Psoas muscle (tissue), 8 donors: ENCODE data around the gene ZNF473. TPM values are rescaled to one million over a fixed set of nuclear protein-coding genes. Genes with fewer than 3 reads are reported as not detected.

Experiments used
- ATAC-seq, 4 donors: fragments of 200-7000 bp; cut with Tn5 transposase; one replicate each; pipeline ENCODE4 v1.9.1; 2020; ENCODE audit warnings: moderate library complexity in 3 of 4, mild to moderate bottlenecking in 2 of 4
- DNase-seq, 2 donors: peaks; one replicate each; pipeline ENCODE4 v3.0.0-alpha.2; 2020
- H3K27ac ChIP-seq: fragments of 200-600 bp; one replicate; pipeline ENCODE4 v1.8.0; 2022
- H3K27me3 ChIP-seq, 3 donors: fragments of 200-600 bp in 1 of 3; one replicate each; pipeline versions ENCODE4 v1.6.1 to v1.8.0; 2013 to 2022; ENCODE audit warnings: low read length in 2 of 3, mild to moderate bottlenecking in 2 of 3, moderate library complexity in 1 of 3; ENCODE audit not compliant: insufficient read depth in 3 of 3
- H3K36me3 ChIP-seq, 2 donors: fragments of 200-600 bp in 1 of 2; one replicate each; pipeline versions ENCODE4 v1.6.1 to v1.8.0; 2013 to 2022; ENCODE audit warnings: low read depth in 1 of 2, mild to moderate bottlenecking in 1 of 2, moderate library complexity in 1 of 2; ENCODE audit not compliant: insufficient read depth in 1 of 2
- H3K4me1 ChIP-seq: fragments of 200-600 bp; one replicate; pipeline ENCODE4 v1.8.0; 2022
- H3K4me3 ChIP-seq: fragments of 200-600 bp; one replicate; pipeline ENCODE4 v1.8.0; 2022; ENCODE audit warnings: mild to moderate bottlenecking
- H3K9me3 ChIP-seq: fragments of 200-600 bp; one replicate; pipeline ENCODE4 v1.8.0; 2022
- whole genome bisulfite sequencing, 3 donors: extraction: QIAGEN DNeasy Blood & Tissue Kit; methylation state at CpG; one replicate each; pipeline versions ENCODE4 v1.1.6 to v1.1.7; 2013; 5-methylcytosine and 5-hydroxymethylcytosine counted together
- intact Hi-C, 2 donors: fragments of 100-400 bp; cut with DNase I; formaldehyde crosslinking; loops; one replicate each; pipeline versions ENCODE4 v1.11.0 to v1.14.2; 2022
- polyA plus RNA-seq, 3 donors: library from polyadenylated mRNA; stranded (reverse); fragments of 200-250 nt; gene quantifications; one replicate each; pipeline ENCODE4 v1.2.3, GENCODE V29; 2013
- total RNA-seq, 4 donors: library from RNA; stranded (reverse); fragmentation: NEBNext Ultra II Directional in 2 of 4; extraction: Animal tissue kit (Norgen Biotek cat#: 25700) in 2 of 4; gene quantifications; one replicate each; pipeline versions ENCODE4 v1.2.1 to v1.2.4, GENCODE V29; 2021 to 2023
- TF ChIP-seq, protein P1 (sequence below): fragments of 200-600 bp; IDR thresholded peaks from one replicate; pipeline ENCODE4 v1.8.0; 2022; ENCODE audit warnings: antibody characterized with exemption
- donor health status: healthy with polysubstance abuse.
- donor health status: DM: no; HTN: no; CAD: no; lungs with moderate emphysema.
- donor health status: Bipolar disorder and iron deficiency.
- donor health status: healthy.
- donor health status: DM: yes; HTN: yes; CAD: no.
- donor health status: DM: no; HTN: no; CAD: no.
- donor health status: DM: no; HTN: no; CAD: no.
- donor health status: DM: yes; HTN: yes; CAD: no.

The ZNF473 gene
- total and polyA plus RNA-seq, 7 donors: 3.9 to 8.9 (median 5.7) TPM

DNA sequence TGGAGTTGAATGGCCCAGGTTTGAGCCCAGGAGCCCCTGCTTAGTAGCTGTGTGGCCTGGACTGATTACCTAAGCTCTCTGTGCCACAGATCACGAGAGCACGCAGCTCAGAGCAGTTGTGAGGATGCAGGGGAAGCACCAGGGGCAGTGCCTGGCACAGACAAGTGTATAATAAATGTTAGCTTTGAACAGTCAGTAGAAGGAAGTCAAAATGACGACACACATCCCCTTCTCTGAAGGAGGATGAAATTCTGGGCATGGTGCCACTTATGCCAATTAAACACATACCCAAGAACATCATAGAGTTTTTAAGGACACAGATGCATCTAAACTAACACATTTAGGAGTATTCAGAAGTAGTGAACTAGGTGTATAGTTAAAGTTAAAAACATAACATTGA, 39.9 kb upstream of the ZNF473 start:
- H3K36me3 ChIP-seq: peaks cover 0 to 78% of the 10 kb centered on the region in 2 donors
- 73 to 89% (median 83%) methylated on average over 3 of the region's 3 CpGs for WGBS, 3 donors
- ATAC-seq (no peak), DNase-seq (no peak)
- intact Hi-C loops: no loop called here
- no peaks in the 10 kb centered on the region for H3K9me3 ChIP-seq
- no peak overlapping the region for H3K27ac ChIP-seq
- H3K27me3 ChIP-seq: no peaks in the 10 kb centered on the region
- TF ChIP-seq, protein P1, sequence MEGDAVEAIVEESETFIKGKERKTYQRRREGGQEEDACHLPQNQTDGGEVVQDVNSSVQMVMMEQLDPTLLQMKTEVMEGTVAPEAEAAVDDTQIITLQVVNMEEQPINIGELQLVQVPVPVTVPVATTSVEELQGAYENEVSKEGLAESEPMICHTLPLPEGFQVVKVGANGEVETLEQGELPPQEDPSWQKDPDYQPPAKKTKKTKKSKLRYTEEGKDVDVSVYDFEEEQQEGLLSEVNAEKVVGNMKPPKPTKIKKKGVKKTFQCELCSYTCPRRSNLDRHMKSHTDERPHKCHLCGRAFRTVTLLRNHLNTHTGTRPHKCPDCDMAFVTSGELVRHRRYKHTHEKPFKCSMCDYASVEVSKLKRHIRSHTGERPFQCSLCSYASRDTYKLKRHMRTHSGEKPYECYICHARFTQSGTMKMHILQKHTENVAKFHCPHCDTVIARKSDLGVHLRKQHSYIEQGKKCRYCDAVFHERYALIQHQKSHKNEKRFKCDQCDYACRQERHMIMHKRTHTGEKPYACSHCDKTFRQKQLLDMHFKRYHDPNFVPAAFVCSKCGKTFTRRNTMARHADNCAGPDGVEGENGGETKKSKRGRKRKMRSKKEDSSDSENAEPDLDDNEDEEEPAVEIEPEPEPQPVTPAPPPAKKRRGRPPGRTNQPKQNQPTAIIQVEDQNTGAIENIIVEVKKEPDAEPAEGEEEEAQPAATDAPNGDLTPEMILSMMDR: no peak
- H3K4me3 ChIP-seq: no peak overlapping the region
- no peaks in the 10 kb centered on the region for H3K4me1 ChIP-seq

DNA sequence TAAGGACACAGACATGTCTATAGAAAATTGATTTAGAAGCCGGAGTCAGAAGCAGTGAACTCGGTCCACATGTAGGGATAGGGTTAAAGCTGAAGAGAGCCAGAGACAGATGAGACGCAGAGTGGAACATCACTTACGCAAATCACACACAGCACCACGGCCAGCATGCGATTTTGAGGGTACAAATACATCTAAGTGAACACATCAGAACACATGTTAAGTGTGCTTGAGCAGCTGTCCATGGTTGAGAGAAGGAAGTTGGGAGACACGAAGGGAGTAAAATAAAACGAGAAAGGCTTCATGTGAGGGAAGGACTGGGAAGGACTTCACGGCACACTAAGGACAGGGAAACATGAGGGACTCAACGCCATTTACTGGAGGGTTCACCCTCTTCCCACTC, 39.5 kb upstream of the ZNF473 start:
- no peaks in the 10 kb centered on the region for H3K4me1 ChIP-seq
- no peaks in the 10 kb centered on the region for H3K9me3 ChIP-seq
- TF ChIP-seq, protein P1: no peak
- H3K27ac ChIP-seq: no peak overlapping the region
- ATAC-seq (no peak), DNase-seq (no peak)
- H3K4me3 ChIP-seq: no peak overlapping the region
- H3K36me3 ChIP-seq: peaks cover 0 to 78% of the 10 kb centered on the region in 2 donors
- WGBS, 3 donors: 92 to 95% (median 94%) methylated on average over 10 of the region's 10 CpGs
- no peaks in the 10 kb centered on the region for H3K27me3 ChIP-seq
- intact Hi-C loops: no loop called here

DNA sequence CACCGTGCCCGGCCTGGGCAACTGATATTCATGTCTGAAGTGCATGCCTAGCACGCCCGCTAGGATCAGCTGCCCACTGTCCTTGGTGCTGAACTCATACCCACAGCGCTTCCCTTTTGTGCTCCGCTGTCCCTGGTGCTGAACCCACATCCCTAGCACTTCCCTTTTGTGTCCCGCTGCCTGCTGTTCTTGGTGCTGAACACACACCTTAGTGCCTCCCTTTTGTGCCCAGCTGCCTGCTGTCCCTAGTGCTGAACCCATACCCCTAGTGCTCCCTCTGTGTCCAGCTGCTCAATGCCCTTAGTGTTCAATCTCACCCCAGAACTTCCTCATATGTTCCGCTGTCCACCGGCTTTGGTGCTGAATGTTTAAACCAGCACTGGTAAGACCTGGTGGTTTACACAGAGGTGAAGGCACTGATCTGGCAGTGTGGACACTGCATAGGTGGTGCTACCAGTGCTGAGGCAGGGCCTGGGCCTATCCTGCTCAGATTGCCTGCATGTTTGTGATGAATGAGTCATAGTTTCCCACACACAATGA, 38.6 kb upstream of the ZNF473 start:
- TF ChIP-seq, protein P1: no peak
- Histone ChIP-seq H3K36me3 (peaks cover 0 to 80% of the 10 kb centered on the region in 2 donors), H3K9me3 (no peaks in the 10 kb centered on the region), H3K4me1 (no peaks in the 10 kb centered on the region), H3K4me3 (no peak overlapping the region), H3K27me3 (no peaks in the 10 kb centered on the region), H3K27ac (no peak overlapping the region)
- WGBS, 3 donors: 19 to 21% (median 21%) methylated on average over 9 of the region's 9 CpGs
- intact Hi-C loops: no loop called here
- peak; percentile 83 to 88 for DNase-seq
- ATAC-seq: peak; percentile 69 to 76 (median 73)

DNA sequence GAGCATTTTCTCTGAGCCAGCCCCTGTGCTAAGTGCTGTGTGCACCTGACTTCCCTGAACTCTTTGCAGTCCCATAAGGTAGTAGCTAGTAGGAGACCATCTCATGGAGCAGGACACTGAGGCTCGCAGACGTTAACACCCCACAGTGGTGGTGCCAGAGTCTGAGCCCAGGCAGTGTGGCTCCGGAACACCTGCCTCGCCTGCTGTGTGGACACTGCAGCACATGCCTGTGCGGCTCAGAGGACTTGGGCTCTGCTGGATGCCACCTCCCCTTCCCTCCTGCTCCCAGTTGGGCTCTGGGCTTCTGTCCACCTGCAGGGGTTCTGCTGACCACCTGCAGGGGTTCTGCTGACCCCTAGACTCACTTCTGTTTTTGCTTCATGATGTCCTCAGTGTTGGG, 37.8 kb upstream of the ZNF473 start:
- H3K4me1 ChIP-seq: no peaks in the 10 kb centered on the region
- intact Hi-C loops: no loop called here
- no peaks in the 10 kb centered on the region for H3K27me3 ChIP-seq
- no peaks in the 10 kb centered on the region for H3K9me3 ChIP-seq
- H3K36me3 ChIP-seq: peaks cover 0 to 87% of the 10 kb centered on the region in 2 donors
- TF ChIP-seq, protein P1: no peak
- 93 to 100% (median 98%) methylated on average over 3 to 5 of the region's 5 CpGs for WGBS, 3 donors
- H3K4me3 ChIP-seq: no peak overlapping the region
- H3K27ac ChIP-seq: no peak overlapping the region
- ATAC-seq: no peak
- DNase-seq: no peak

DNA sequence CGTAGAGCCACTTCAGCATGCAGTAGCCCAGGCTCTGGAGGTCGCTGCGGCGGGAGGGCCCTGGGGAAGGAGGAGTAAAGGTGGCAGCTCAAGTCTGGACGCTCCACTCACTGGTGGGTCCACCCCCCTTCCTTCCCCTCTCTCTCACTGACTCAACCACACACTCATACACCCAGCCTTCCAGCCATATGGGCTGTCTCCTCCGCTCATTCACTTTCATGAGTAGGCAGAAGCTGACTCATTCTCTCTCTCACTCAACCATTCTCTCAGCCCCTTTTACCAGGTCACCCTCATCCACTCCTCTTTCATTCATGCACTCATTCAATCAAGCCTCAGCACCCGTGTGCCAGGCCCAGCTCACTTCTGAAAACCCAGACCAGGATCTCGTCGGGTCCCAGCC, 37.4 kb upstream of the ZNF473 start:
- Histone ChIP-seq H3K27me3 (no peaks in the 10 kb centered on the region), H3K9me3 (no peaks in the 10 kb centered on the region), H3K36me3 (peaks cover 0 to 92% of the 10 kb centered on the region in 2 donors), H3K4me3 (no peak overlapping the region), H3K27ac (no peak overlapping the region), H3K4me1 (no peaks in the 10 kb centered on the region)
- no peak for DNase-seq
- ATAC-seq: no peak
- WGBS, 3 donors: 94 to 95% (median 95%) methylated on average over 9 of the region's 9 CpGs
- intact Hi-C loops: no loop called here
- TF ChIP-seq, protein P1: no peak
